ENCODE results near the gene ST3GAL2. TPM values are rescaled to one million over a fixed set of nuclear protein-coding genes. Genes with fewer than 3 reads are reported as not detected.
A peak's percentile ranks its signal among the peaks of the same experiment; 100 is the strongest.

ST3GAL2 gene
- total RNA-seq, 1 experiment from 2014 or later, result 45.9 TPM

GRCh38 chr16:70383421-70383960 is 55.4 kb downstream of the ST3GAL2 start:
- Histone ChIP-seq H2BK120ac (ENCODE audit: low read depth, low read length, poor library complexity, severe bottlenecking) (no peak overlapping the region), H2BK15ac (ENCODE audit: low read depth, low read length) (no peak overlapping the region), H3K9ac (ENCODE audit: extremely low read depth, insufficient read length, low read length) (no peak overlapping the region), H3K18ac (ENCODE audit: insufficient read length, low read depth, low read length) (no peak overlapping the region), H3K27ac (ENCODE audit: insufficient read length, low read depth, low read length) (no peak overlapping the region), H4K20me1 (ENCODE audit: control insufficient read depth, insufficient read depth, insufficient read length) (no peaks in the 10 kb centered on the region), H3K9me3 (ENCODE audit: control insufficient read depth, low read depth, low read length) (no peaks in the 10 kb centered on the region), H3K56ac (ENCODE audit: insufficient read length, low read depth, low read length) (no peak overlapping the region), H2AK5ac (ENCODE audit: insufficient read length, low read length) (no peak overlapping the region), H2AFZ (ENCODE audit: low read length) (no peak overlapping the region), H2BK12ac (ENCODE audit: insufficient read length, low read depth, low read length) (no peak overlapping the region), H2BK5ac (ENCODE audit: insufficient read length, low read length) (no peak overlapping the region), H3K79me2 (ENCODE audit: insufficient read depth, low read length) (no peaks in the 10 kb centered on the region), H3K4ac (ENCODE audit: low read depth, low read length) (no peak overlapping the region), H4K5ac (ENCODE audit: insufficient read length, low read depth, low read length) (no peak overlapping the region), H3K27me3 (ENCODE audit: insufficient read depth, low read length) (no peaks in the 10 kb centered on the region), H4K91ac (ENCODE audit: insufficient read length, low read depth, low read length) (no peak overlapping the region), H3K79me1 (ENCODE audit: insufficient read depth, low read depth, low read length, poor library complexity, severe bottlenecking) (no peaks in the 10 kb centered on the region), H3K14ac (ENCODE audit: insufficient read depth, low read length) (no peak overlapping the region; the same call in 1 of the 2 replicates), H4K8ac (replicated peaks; ENCODE audit: insufficient read length, low read depth, low read length) (no peak overlapping the region), H3K23ac (ENCODE audit: insufficient read length, low read depth, low read length) (no peak overlapping the region), H3K4me2 (ENCODE audit: insufficient read depth, insufficient read length, low read length) (no peak overlapping the region), H3K4me1 (ENCODE audit: insufficient read depth, low read length) (no peaks in the 10 kb centered on the region; the same call in 1 of the 2 replicates), H2BK20ac (ENCODE audit: low read depth, low read length, poor library complexity, severe bottlenecking) (no peak overlapping the region), H3K23me2 (ENCODE audit: insufficient read length, low read depth, low read length, poor library complexity, severe bottlenecking) (peaks cover 6% of the 10 kb centered on the region), H3T11ph (ENCODE audit: low read length) (no peak overlapping the region)
- H3K4me3 Mint-ChIP-seq, result no peak overlapping the region; a peak in 1 of 5 replicates
- no CpG with 5 or more reads among the region's 6 CpGs for WGBS (ENCODE audit: extremely low coverage, insufficient read length, low lambda C conversion rate)
- H3K27me3 Mint-ChIP-seq (ENCODE audit: low read depth), result no peaks in the 10 kb centered on the region
- peaks cover 15 to 60% (median 37%) of the 10 kb centered on the region in 3 experiments; a peak in 5 of 7 replicates for H3K36me3 Mint-ChIP-seq (ENCODE audit: insufficient read depth in 1 of 3, low read depth in 3 of 3)
- peak overlapping the region in 2 of 3 experiments; percentile 10 to 46; a peak in 3 of 7 replicates for H3K27ac Mint-ChIP-seq
- peaks cover 0 to 15% of the 10 kb centered on the region in 2 experiments; a peak in 2 of 4 replicates for H3K4me1 Mint-ChIP-seq
- H3K9me3 Mint-ChIP-seq, result no peaks in the 10 kb centered on the region; a peak in 1 of 5 replicates
- no peak for DNase-seq
- TF ChIP-seq, protein P1, sequence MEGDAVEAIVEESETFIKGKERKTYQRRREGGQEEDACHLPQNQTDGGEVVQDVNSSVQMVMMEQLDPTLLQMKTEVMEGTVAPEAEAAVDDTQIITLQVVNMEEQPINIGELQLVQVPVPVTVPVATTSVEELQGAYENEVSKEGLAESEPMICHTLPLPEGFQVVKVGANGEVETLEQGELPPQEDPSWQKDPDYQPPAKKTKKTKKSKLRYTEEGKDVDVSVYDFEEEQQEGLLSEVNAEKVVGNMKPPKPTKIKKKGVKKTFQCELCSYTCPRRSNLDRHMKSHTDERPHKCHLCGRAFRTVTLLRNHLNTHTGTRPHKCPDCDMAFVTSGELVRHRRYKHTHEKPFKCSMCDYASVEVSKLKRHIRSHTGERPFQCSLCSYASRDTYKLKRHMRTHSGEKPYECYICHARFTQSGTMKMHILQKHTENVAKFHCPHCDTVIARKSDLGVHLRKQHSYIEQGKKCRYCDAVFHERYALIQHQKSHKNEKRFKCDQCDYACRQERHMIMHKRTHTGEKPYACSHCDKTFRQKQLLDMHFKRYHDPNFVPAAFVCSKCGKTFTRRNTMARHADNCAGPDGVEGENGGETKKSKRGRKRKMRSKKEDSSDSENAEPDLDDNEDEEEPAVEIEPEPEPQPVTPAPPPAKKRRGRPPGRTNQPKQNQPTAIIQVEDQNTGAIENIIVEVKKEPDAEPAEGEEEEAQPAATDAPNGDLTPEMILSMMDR (conservative IDR thresholded peaks at IDR 0.05), result no peak
